Kidney epithelial cell (primary cell): ENCODE results near the gene GPHA2. TPM values are rescaled to one million over a fixed set of nuclear protein-coding genes. Genes with fewer than 3 reads are reported as not detected.
"Not testable (repeated sequence)": the region's sequence is repeated elsewhere in the genome, so short reads cannot be mapped to it uniquely, and the experiment has no call there.

Experiments used
- DNase-seq: peaks from one replicate; pipeline ENCODE4 v3.0.0-alpha.2; 2010; ENCODE audit warnings: low read depth
- H3K27me3 ChIP-seq: 2 replicates; pipeline ENCODE4 v1.6.0; 2011; ENCODE audit warnings: low read length; ENCODE audit not compliant: control insufficient read depth, insufficient read depth
- H3K36me3 ChIP-seq: 2 replicates; pipeline ENCODE4 v1.5.1; 2011; ENCODE audit warnings: low read length; ENCODE audit not compliant: control insufficient read depth, insufficient read depth
- H3K4me3 ChIP-seq: 2 replicates; pipeline ENCODE4 v1.5.1; 2011; ENCODE audit warnings: low read depth, mild to moderate bottlenecking, control low read depth, low read length
- CTCF ChIP-seq: IDR thresholded peaks from 2 replicates; pipeline ENCODE4 v1.5.1; 2011; ENCODE audit warnings: mild to moderate bottlenecking, moderate library complexity, low read length, control low read depth, inconsistent platforms; ENCODE audit not compliant: insufficient read depth, poor library complexity, severe bottlenecking
- total RNA-seq: library from RNA; depleted of rRNA; stranded (reverse); fragments of >200 nt; gene quantifications from 2 replicates; pipeline ENCODE4 v1.2.3, GENCODE V29; 2015

Gene GPHA2
- total RNA-seq, result not detected in 2 replicates

- TF ChIP-seq CTCF, result no peak
- Histone ChIP-seq H3K36me3 (no peaks in the 10 kb centered on the region), H3K4me3 (no peak within 1 kb of the TSS), H3K27me3 (no peaks in the 10 kb centered on the region)
- no peak for DNase-seq
Observed at GRCh38 chr11:64935359-64936081, at the start of gene GPHA2. GPHA2 (minus strand) TSS chr11:64935893; CDS start chr11:64935460, 433 bp downstream.

GRCh38 chr11:64983339-64983738 is 47.6 kb upstream of the GPHA2 start:
- not testable (repeated sequence) for DNase-seq, H3K36me3 ChIP-seq, H3K27me3 ChIP-seq, H3K4me3 ChIP-seq

- no peaks in the 10 kb centered on the region for H3K36me3 ChIP-seq
- H3K27me3 ChIP-seq, result peaks cover 2% of the 10 kb centered on the region
- no peak for DNase-seq
- no peak for TF ChIP-seq CTCF
- no peak overlapping the region for H3K4me3 ChIP-seq
Observed at GRCh38 chr11:64976651-64977050, 41.0 kb upstream of the GPHA2 start.

GRCh38 chr11:64974124-64974523 is 38.4 kb upstream of the GPHA2 start:
- no peak overlapping the region for H3K4me3 ChIP-seq
- H3K27me3 ChIP-seq, result peaks cover 2% of the 10 kb centered on the region
- DNase-seq, result no peak
- no peak for TF ChIP-seq CTCF
- H3K36me3 ChIP-seq, result no peaks in the 10 kb centered on the region

- peak within 1 kb of the TSS; percentile 30 for H3K4me3 ChIP-seq
- DNase-seq, result peak; percentile 28
- TF ChIP-seq CTCF, result no peak
Observed at GRCh38 chr11:64971421-64972233, 35.9 kb upstream of the GPHA2 start, which contains the start of gene MAJIN. MAJIN (minus strand) TSS chr11:64972108; CDS start chr11:64959405, 12,703 bp downstream.

GRCh38 chr11:64970731-64971151 is 35.0 kb upstream of the GPHA2 start:
- no peak for TF ChIP-seq CTCF
- peak; percentile 45 for DNase-seq
- Histone ChIP-seq H3K27me3 (peaks cover 2% of the 10 kb centered on the region), H3K36me3 (no peaks in the 10 kb centered on the region), H3K4me3 (no peak overlapping the region)

More at GRCh38 chr11:64971421-64972233, 35.9 kb upstream of the GPHA2 start, which contains the start of gene MAJIN:
- peaks cover 2% of the 10 kb centered on the region for H3K27me3 ChIP-seq
- H3K36me3 ChIP-seq, result no peaks in the 10 kb centered on the region
